HCT116 (cell line): ENCODE measurements around the gene CNTNAP5.

ENCODE experiments used
- TCF7L2 ChIP-seq: IDR thresholded peaks from 2 replicates; pipeline ENCODE4 v1.7.0; 2011; ENCODE audit warnings: borderline replicate concordance, inconsistent platforms; ENCODE audit not compliant: insufficient read depth, insufficient read length; ENCODE audit errors: extremely low read depth
- TF ChIP-seq, protein P1 (sequence below), 3 experiments: fragments of 200-600 bp in 1 of 3; sonication (generic) in 1 of 3; IDR thresholded peaks in 2 of 3; conservative IDR thresholded peaks in 1 of 3; 2 replicates each; pipeline ENCODE4 v1.5.1; 2012 to 2017; ENCODE audit warnings: low read depth in 2 of 3, low read length in 2 of 3, antibody characterized with exemption in 1 of 3, borderline replicate concordance in 1 of 3, control low read depth in 1 of 3, mild to moderate bottlenecking in 1 of 3, mixed read lengths in 1 of 3, mixed run types in 1 of 3, moderate library complexity in 1 of 3; ENCODE audit not compliant: insufficient read depth in 1 of 3
- TF ChIP-seq, protein P2 (sequence below): IDR thresholded peaks from 2 replicates; pipeline ENCODE4 v1.6.1; 2012; ENCODE audit warnings: low read depth

GRCh38 chr2:124395961-124396360, 370.9 kb downstream of the CNTNAP5 start:
- TF ChIP-seq, protein P1, sequence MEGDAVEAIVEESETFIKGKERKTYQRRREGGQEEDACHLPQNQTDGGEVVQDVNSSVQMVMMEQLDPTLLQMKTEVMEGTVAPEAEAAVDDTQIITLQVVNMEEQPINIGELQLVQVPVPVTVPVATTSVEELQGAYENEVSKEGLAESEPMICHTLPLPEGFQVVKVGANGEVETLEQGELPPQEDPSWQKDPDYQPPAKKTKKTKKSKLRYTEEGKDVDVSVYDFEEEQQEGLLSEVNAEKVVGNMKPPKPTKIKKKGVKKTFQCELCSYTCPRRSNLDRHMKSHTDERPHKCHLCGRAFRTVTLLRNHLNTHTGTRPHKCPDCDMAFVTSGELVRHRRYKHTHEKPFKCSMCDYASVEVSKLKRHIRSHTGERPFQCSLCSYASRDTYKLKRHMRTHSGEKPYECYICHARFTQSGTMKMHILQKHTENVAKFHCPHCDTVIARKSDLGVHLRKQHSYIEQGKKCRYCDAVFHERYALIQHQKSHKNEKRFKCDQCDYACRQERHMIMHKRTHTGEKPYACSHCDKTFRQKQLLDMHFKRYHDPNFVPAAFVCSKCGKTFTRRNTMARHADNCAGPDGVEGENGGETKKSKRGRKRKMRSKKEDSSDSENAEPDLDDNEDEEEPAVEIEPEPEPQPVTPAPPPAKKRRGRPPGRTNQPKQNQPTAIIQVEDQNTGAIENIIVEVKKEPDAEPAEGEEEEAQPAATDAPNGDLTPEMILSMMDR (IDR thresholded peaks at IDR 0.05 in 2 of 3, conservative IDR thresholded peaks at IDR 0.05 in 1 of 3; ENCODE audit: borderline replicate concordance in 1 of 3, insufficient read depth in 1 of 3, low read depth in 2 of 3, low read length in 2 of 3): no peak
- no peak for TF ChIP-seq TCF7L2
- TF ChIP-seq, protein P2, sequence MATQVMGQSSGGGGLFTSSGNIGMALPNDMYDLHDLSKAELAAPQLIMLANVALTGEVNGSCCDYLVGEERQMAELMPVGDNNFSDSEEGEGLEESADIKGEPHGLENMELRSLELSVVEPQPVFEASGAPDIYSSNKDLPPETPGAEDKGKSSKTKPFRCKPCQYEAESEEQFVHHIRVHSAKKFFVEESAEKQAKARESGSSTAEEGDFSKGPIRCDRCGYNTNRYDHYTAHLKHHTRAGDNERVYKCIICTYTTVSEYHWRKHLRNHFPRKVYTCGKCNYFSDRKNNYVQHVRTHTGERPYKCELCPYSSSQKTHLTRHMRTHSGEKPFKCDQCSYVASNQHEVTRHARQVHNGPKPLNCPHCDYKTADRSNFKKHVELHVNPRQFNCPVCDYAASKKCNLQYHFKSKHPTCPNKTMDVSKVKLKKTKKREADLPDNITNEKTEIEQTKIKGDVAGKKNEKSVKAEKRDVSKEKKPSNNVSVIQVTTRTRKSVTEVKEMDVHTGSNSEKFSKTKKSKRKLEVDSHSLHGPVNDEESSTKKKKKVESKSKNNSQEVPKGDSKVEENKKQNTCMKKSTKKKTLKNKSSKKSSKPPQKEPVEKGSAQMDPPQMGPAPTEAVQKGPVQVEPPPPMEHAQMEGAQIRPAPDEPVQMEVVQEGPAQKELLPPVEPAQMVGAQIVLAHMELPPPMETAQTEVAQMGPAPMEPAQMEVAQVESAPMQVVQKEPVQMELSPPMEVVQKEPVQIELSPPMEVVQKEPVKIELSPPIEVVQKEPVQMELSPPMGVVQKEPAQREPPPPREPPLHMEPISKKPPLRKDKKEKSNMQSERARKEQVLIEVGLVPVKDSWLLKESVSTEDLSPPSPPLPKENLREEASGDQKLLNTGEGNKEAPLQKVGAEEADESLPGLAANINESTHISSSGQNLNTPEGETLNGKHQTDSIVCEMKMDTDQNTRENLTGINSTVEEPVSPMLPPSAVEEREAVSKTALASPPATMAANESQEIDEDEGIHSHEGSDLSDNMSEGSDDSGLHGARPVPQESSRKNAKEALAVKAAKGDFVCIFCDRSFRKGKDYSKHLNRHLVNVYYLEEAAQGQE: no peak
